PC-3 (cell line): ENCODE results near the gene NDUFA5. TPM values are rescaled to one million over a fixed set of nuclear protein-coding genes. Genes with fewer than 3 reads are reported as not detected.

Source experiments
- ATAC-seq: fragments of 200-7000 bp; cut with Tn5 transposase; 2 replicates; pipeline ENCODE4 v1.9.1; 2020; ENCODE audit warnings: mild to moderate bottlenecking, moderate library complexity
- BruUV-seq: library from RNA; stranded (reverse); fragments of 400-500 nt; replicated peaks from 2 replicates; lab custom pipeline; 2021; lab: Mats Ljungman, UMichigan
- CTCF ChIA-PET: fragments of 300-600 bp; sonication (Branson Sonifier 250); formaldehyde crosslinking; loops from one replicate; lab custom pipeline; 2022; ENCODE audit warnings: antibody characterized with exemption; lab: Charles Lee
- POLR2A ChIA-PET: fragments of 300-600 bp; sonication (Branson Sonifier 250); formaldehyde crosslinking; loops from one replicate; lab custom pipeline; 2022; ENCODE audit warnings: antibody characterized with exemption; ENCODE audit not compliant: unreplicated experiment; lab: Charles Lee
- DNase-seq: peaks from one replicate; pipeline ENCODE4 v3.0.0-alpha.2; 2015
- H2AFZ ChIP-seq: fragments of 300-600 bp; sonication (generic); 2 replicates; pipeline ENCODE4 v1.6.0; 2016; ENCODE audit warnings: antibody characterized with exemption, low read length
- H3F3A ChIP-seq: fragments of 300-600 bp; sonication (generic); one replicate; pipeline ENCODE4 v1.6.0; 2017; ENCODE audit warnings: antibody characterized with exemption, low read length, control low read depth, mild to moderate bottlenecking; ENCODE audit not compliant: unreplicated experiment
- H3K27ac ChIP-seq: fragments of 300-600 bp; sonication (generic); 2 replicates; pipeline ENCODE4 v1.5.1; 2016; ENCODE audit warnings: mild to moderate bottlenecking, low read length
- H3K27me3 ChIP-seq: fragments of 300-600 bp; sonication (generic); 2 replicates; pipeline ENCODE4 v1.6.1; 2016; ENCODE audit warnings: low read length, mixed read lengths
- H3K36me3 ChIP-seq: fragments of 300-600 bp; sonication (generic); 2 replicates; pipeline ENCODE4 v1.6.1; 2016; ENCODE audit warnings: low read depth, mixed run types, low read length, mixed read lengths
- H3K4me1 ChIP-seq: fragments of 300-600 bp; sonication (generic); 2 replicates; pipeline ENCODE4 v1.5.1; 2016; ENCODE audit warnings: low read length; ENCODE audit not compliant: insufficient read depth
- H3K4me2 ChIP-seq: fragments of 300-600 bp; sonication (generic); 2 replicates; pipeline ENCODE4 v1.6.0; 2016; ENCODE audit warnings: low read length
- H3K4me3 ChIP-seq: fragments of 300-600 bp; sonication (generic); 2 replicates; pipeline ENCODE4 v1.5.1; 2016; ENCODE audit warnings: mild to moderate bottlenecking, low read length, mixed read lengths
- H3K79me2 ChIP-seq: fragments of 300-600 bp; sonication (generic); 2 replicates; pipeline ENCODE4 v1.6.1; 2017; ENCODE audit warnings: low read length, mixed read lengths
- H3K9ac ChIP-seq: fragments of 300-600 bp; sonication (generic); 2 replicates; pipeline ENCODE4 v1.6.0; 2016; ENCODE audit warnings: mild to moderate bottlenecking, low read length
- H3K9me2 ChIP-seq: fragments of 300-600 bp; sonication (generic); replicated peaks from 2 replicates; pipeline ENCODE4 v1.6.1; 2016; ENCODE audit warnings: mixed run types, low read length, mixed read lengths
- H3K9me3 ChIP-seq: fragments of 300-600 bp; sonication (generic); 2 replicates; pipeline ENCODE4 v1.6.1; 2016; ENCODE audit warnings: low read length, mixed read lengths
- H4K20me1 ChIP-seq: fragments of 300-600 bp; sonication (generic); 2 replicates; pipeline ENCODE4 v1.6.1; 2016; ENCODE audit warnings: low read length, mixed read lengths
- EZH2 ChIP-seq: fragments of 300-600 bp; sonication (generic); IDR thresholded peaks from one replicate; pipeline ENCODE4 v1.6.1; 2017; ENCODE audit warnings: antibody characterized with exemption, mild to moderate bottlenecking, low read length; ENCODE audit not compliant: unreplicated experiment
- EZH2phosphoT487 ChIP-seq: fragments of 300-600 bp; sonication (generic); IDR thresholded peaks from 2 replicates; pipeline ENCODE4 v1.6.1; 2018; ENCODE audit warnings: mild to moderate bottlenecking, antibody characterized with exemption, low read length, borderline replicate concordance
- intact Hi-C: fragments of 100-400 bp; cut with micrococcal nuclease; formaldehyde crosslinking; loops from 2 replicates; pipeline ENCODE4 v1.9.0; 2023
- total RNA-seq: library from RNA; depleted of rRNA; stranded (reverse); fragments of >200 nt; gene quantifications from 2 replicates; pipeline ENCODE4 v1.2.3, GENCODE V29; 2014
- TF ChIP-seq, protein P1 (sequence below): fragments of 300-600 bp; sonication (generic); conservative IDR thresholded peaks from 2 replicates; pipeline ENCODE4 v1.5.1; 2017; ENCODE audit warnings: antibody characterized with exemption, low read depth, mild to moderate bottlenecking, low read length

NDUFA5 gene
- total RNA-seq, 1 experiment from 2014 or later: 46.9 TPM

DNA sequence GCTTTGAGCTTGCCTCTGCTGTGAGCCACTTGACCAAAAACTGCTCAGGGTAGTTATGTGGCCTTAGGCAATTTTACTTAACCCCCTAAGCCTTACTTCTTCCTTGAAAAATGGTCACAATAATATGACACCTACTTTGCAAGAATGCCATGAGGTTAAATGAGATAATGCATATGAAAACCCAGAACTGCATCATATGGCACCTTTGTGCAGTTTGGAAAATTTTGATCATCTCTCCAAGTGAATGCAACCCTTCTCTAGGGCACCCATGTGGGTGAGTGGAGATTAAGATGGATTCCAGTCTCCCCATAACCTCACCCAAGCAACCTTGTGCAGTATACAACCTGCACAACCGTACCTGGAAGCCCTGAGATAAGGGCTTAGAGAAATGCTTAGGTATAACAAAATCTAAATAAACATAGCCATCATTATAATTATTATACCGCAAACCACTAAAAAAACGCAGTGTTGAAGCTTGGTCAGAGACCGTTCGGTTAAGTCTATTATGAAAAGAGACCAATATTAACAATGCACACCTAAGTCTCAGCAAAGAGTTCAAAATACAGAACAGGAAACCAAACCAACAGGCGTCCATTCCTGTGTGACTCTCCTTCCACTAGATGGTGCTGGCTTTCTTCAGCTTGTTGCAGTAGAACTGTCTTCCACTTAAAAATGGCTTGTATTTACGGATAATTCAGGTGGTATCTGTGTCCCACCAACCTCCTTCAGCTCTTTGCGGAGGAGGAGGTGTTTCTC is 23.0 kb upstream of the NDUFA5 start:
- intact Hi-C loops: loop anchor here (1.0 to 5.0 kb wide), 4 partner anchors 57 to 292 kb away; no protein-coding TSS in a partner anchor
- H3K27ac ChIP-seq: no peak overlapping the region
- peak overlapping the region; percentile 27; the same call in 1 of the 2 replicates for H3K4me2 ChIP-seq
- TF ChIP-seq, protein P1, sequence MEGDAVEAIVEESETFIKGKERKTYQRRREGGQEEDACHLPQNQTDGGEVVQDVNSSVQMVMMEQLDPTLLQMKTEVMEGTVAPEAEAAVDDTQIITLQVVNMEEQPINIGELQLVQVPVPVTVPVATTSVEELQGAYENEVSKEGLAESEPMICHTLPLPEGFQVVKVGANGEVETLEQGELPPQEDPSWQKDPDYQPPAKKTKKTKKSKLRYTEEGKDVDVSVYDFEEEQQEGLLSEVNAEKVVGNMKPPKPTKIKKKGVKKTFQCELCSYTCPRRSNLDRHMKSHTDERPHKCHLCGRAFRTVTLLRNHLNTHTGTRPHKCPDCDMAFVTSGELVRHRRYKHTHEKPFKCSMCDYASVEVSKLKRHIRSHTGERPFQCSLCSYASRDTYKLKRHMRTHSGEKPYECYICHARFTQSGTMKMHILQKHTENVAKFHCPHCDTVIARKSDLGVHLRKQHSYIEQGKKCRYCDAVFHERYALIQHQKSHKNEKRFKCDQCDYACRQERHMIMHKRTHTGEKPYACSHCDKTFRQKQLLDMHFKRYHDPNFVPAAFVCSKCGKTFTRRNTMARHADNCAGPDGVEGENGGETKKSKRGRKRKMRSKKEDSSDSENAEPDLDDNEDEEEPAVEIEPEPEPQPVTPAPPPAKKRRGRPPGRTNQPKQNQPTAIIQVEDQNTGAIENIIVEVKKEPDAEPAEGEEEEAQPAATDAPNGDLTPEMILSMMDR: peak; percentile 87
- no peak for TF ChIP-seq EZH2phosphoT487
- TF ChIP-seq EZH2: no peak
- H3K9ac ChIP-seq: no peak overlapping the region
- ChIA-PET CTCF (interaction anchor here (0.5 to 1.1 kb wide), 6 partner anchors 55 to 291 kb away, joined by 3 to 5 read pairs (median 3); no protein-coding TSS in a partner anchor), POLR2A (no interaction called here)
- H3F3A ChIP-seq: no peaks in the 10 kb centered on the region
- H3K9me2 ChIP-seq: no peaks in the 10 kb centered on the region
- H3K4me3 ChIP-seq: no peak overlapping the region
- no peaks in the 10 kb centered on the region for H3K79me2 ChIP-seq
- peak overlapping the region; percentile 60; the same call in 1 of the 2 replicates for H2AFZ ChIP-seq
- BruUV-seq: no TSS peak
- peaks cover 25% of the 10 kb centered on the region for H3K27me3 ChIP-seq
- no peaks in the 10 kb centered on the region for H4K20me1 ChIP-seq
- H3K4me1 ChIP-seq: no peaks in the 10 kb centered on the region
- no peaks in the 10 kb centered on the region for H3K36me3 ChIP-seq
- DNase-seq: peak; percentile 70
- ATAC-seq: peak; percentile 94
- H3K9me3 ChIP-seq: no peaks in the 10 kb centered on the region

DNA sequence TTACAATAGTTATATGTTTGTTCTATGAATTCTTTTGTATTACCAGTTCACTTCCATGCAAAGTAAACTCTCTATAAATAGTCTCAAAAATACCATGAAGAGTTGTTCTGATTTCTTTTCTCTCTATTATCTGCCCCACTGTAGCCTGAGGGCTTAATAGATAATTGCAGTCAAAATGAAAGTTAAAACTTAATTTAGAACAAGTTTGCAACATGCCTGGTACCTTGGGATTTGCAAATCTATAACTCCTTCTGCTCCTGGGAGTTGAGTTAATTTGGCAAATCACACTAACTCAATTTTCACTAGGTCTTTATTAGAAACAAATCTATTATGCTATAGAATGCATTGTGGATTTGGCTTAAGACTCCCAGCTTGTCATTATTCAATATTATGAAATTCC is 21.8 kb upstream of the NDUFA5 start:
- Histone ChIP-seq H3K9ac (no peak overlapping the region), H3K27ac (no peak overlapping the region), H3K79me2 (no peaks in the 10 kb centered on the region), H4K20me1 (no peaks in the 10 kb centered on the region), H3K4me1 (no peaks in the 10 kb centered on the region), H2AFZ (no peak overlapping the region), H3K9me2 (no peaks in the 10 kb centered on the region), H3K9me3 (no peaks in the 10 kb centered on the region), H3K27me3 (peaks cover 23% of the 10 kb centered on the region), H3F3A (no peaks in the 10 kb centered on the region), H3K4me3 (no peak overlapping the region), H3K36me3 (no peaks in the 10 kb centered on the region), H3K4me2 (no peak overlapping the region)
- intact Hi-C loops: no loop called here
- TF ChIP-seq, protein P1: no peak
- TF ChIP-seq EZH2phosphoT487: no peak
- TF ChIP-seq EZH2: no peak
- DNase-seq (no peak), ATAC-seq (no peak)
- CTCF ChIA-PET: no interaction called here
- POLR2A ChIA-PET: no interaction called here
- BruUV-seq: no TSS peak

DNA sequence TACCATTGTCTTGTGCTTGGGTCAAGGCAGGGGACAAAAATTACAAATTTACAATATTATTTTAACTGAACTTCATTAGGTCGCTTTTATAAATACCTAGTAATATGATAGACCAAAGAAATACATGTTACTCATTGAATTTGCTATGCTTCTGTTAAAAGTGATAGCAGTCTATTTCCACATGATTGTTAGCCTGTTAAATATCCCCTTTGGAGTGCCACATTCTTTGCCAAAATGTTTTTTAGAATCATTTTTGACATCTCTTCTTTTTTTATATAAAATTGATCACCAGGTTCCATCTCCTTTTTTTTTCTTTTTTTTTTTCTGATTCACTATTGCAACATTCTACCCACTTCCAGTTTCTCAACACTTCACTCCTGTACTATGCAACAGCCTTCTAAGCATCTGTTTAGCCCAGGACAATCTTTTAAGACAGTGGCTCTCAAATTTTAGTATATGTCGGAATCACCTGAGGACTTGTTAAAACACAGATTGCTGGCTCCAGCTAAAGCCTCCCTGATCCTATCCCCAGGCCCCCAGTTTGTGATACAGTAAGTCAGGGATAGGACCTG is 16.4 kb upstream of the NDUFA5 start:
- ChIA-PET CTCF (no interaction called here), POLR2A (no interaction called here)
- BruUV-seq: no TSS peak
- Histone ChIP-seq H4K20me1 (no peaks in the 10 kb centered on the region), H2AFZ (no peak overlapping the region), H3K9me3 (no peaks in the 10 kb centered on the region), H3K9me2 (no peaks in the 10 kb centered on the region), H3K4me2 (no peak overlapping the region), H3K4me3 (no peak overlapping the region), H3K27ac (no peak overlapping the region), H3K9ac (no peak overlapping the region), H3K4me1 (no peaks in the 10 kb centered on the region), H3K36me3 (no peaks in the 10 kb centered on the region), H3K27me3 (peaks cover 20% of the 10 kb centered on the region), H3F3A (no peaks in the 10 kb centered on the region), H3K79me2 (no peaks in the 10 kb centered on the region)
- no peak for ATAC-seq
- no peak for DNase-seq
- TF ChIP-seq EZH2 (no peak), EZH2phosphoT487 (no peak)
- TF ChIP-seq, protein P1: no peak
- intact Hi-C loops: no loop called here
